SK-N-SH (cell line): ENCODE results near the gene RAB12. TPM values are rescaled to one million over a fixed set of nuclear protein-coding genes. Genes with fewer than 3 reads are reported as not detected.

Experiments used
- CTCF ChIA-PET: fragments of 300-600, 350-600 bp; formaldehyde crosslinking; extraction: SDS; loops from one replicate; lab custom pipeline; 2021; lab: Yijun Ruan, JAX
- POLR2A ChIA-PET: fragments of 350-600 bp; sonication (Branson Sonifier 250); formaldehyde crosslinking; extraction: SDS; loops from one replicate; lab custom pipeline; 2020; ENCODE audit warnings: antibody characterized with exemption, inconsistent platforms; lab: Yijun Ruan, JAX
- DNase-seq: peaks from one replicate; pipeline ENCODE4 v3.0.0; 2012
- H2AFZ ChIP-seq: fragments of 200-600 bp; sonication (generic); 2 replicates; pipeline ENCODE4 v1.8.1; 2016; ENCODE audit warnings: antibody characterized with exemption, mild to moderate bottlenecking, low read depth
- H3F3A ChIP-seq: fragments of 200-600 bp; sonication (generic); replicated peaks from 2 replicates; pipeline ENCODE3; 2016; ENCODE audit warnings: antibody characterized with exemption, mild to moderate bottlenecking; ENCODE audit not compliant: insufficient read depth
- H3K27ac ChIP-seq, 2 experiments: fragments of 200-500 bp in 1 of 2; fragments of 200-600 bp in 1 of 2; sonication (Bioruptor generic) in 1 of 2; sonication (generic), shearing (Covaris generic) in 1 of 2; 2 replicates each; pipeline versions ENCODE4 v1.5.1 to v1.6.1; 2014 to 2016; ENCODE audit warnings: low read depth in 2 of 2, inconsistent platforms in 1 of 2, low read length in 1 of 2, mild to moderate bottlenecking in 1 of 2, mixed read lengths in 1 of 2
- H3K27me3 ChIP-seq: fragments of 200-600 bp; sonication (generic), shearing (Covaris generic); 2 replicates; pipeline ENCODE4 v1.6.1; 2016; ENCODE audit warnings: mixed run types; ENCODE audit not compliant: insufficient read depth
- H3K36me3 ChIP-seq, 2 experiments: fragments of 200-500 bp in 1 of 2; fragments of 200-600 bp in 1 of 2; sonication (Bioruptor generic) in 1 of 2; sonication (generic) in 1 of 2; replicated peaks in 1 of 2; 2 replicates each; pipeline versions ENCODE3 to v1.5.1; 2014 to 2016; ENCODE audit warnings: low read length in 1 of 2, mild to moderate bottlenecking in 1 of 2; ENCODE audit not compliant: insufficient read depth in 2 of 2, control insufficient read depth in 1 of 2
- H3K4me1 ChIP-seq, 2 experiments: fragments of 200-500 bp in 1 of 2; fragments of 200-600 bp in 1 of 2; sonication (Bioruptor generic) in 1 of 2; sonication (generic), shearing (Covaris generic) in 1 of 2; 2 replicates each; pipeline versions ENCODE4 v1.5.1 to v1.6.1; 2014 to 2016; ENCODE audit warnings: low read depth in 1 of 2, low read length in 1 of 2, mixed run types in 1 of 2; ENCODE audit not compliant: insufficient read depth in 2 of 2, control insufficient read depth in 1 of 2
- H3K4me2 ChIP-seq: fragments of 200-600 bp; sonication (generic), shearing (Covaris generic); 2 replicates; pipeline ENCODE4 v1.6.1; 2017; ENCODE audit warnings: mixed run types
- H3K4me3 ChIP-seq, 2 experiments: fragments of 200-500 bp in 1 of 2; fragments of 200-600 bp in 1 of 2; sonication (Bioruptor generic) in 1 of 2; sonication (generic), shearing (Covaris generic) in 1 of 2; 2 replicates each; pipeline versions ENCODE4 v1.5.1 to v1.8.1; 2014 to 2016; ENCODE audit warnings: low read depth in 2 of 2, inconsistent platforms in 1 of 2, low read length in 1 of 2, mild to moderate bottlenecking in 1 of 2, mixed read lengths in 1 of 2, moderate library complexity in 1 of 2
- H3K79me2 ChIP-seq: fragments of 200-600 bp; sonication (generic); 2 replicates; pipeline ENCODE4 v1.8.1; 2017; ENCODE audit warnings: mild to moderate bottlenecking; ENCODE audit not compliant: insufficient read depth
- H3K9ac ChIP-seq: fragments of 200-600 bp; sonication (generic); 2 replicates; pipeline ENCODE4 v1.6.1; 2017; ENCODE audit warnings: mixed run types
- H3K9me2 ChIP-seq: fragments of 200-600 bp; sonication (generic); 2 replicates; pipeline ENCODE4 v1.6.1; 2017; ENCODE audit warnings: mixed run types
- H3K9me3 ChIP-seq: fragments of 200-600 bp; sonication (generic); 2 replicates; pipeline ENCODE4 v1.6.1; 2017; ENCODE audit warnings: mixed run types, mild to moderate bottlenecking, moderate library complexity
- H4K20me1 ChIP-seq: fragments of 200-600 bp; sonication (generic); 2 replicates; pipeline ENCODE4 v1.6.1; 2017; ENCODE audit warnings: mild to moderate bottlenecking, mixed run types; ENCODE audit not compliant: insufficient read depth
- CTCF ChIP-seq: fragments of 200-600 bp; sonication (generic); IDR thresholded peaks from 2 replicates; pipeline ENCODE4 v1.6.1; 2017; ENCODE audit warnings: antibody characterized with exemption, mild to moderate bottlenecking, moderate library complexity
- ELF1 ChIP-seq: IDR thresholded peaks from 2 replicates; pipeline ENCODE4 v1.4.0; 2012
- EP300 ChIP-seq, 2 experiments: IDR thresholded peaks; 2 replicates each; pipeline versions ENCODE4 v1.4.0 to v1.6.1; 2012; ENCODE audit warnings: borderline replicate concordance in 1 of 2, low read depth in 1 of 2, low read length in 1 of 2
- FOSL2 ChIP-seq: IDR thresholded peaks from 2 replicates; pipeline ENCODE4 v1.4.0; 2012; ENCODE audit warnings: low read depth, mild to moderate bottlenecking, moderate library complexity, borderline replicate concordance
- FOXM1 ChIP-seq: IDR thresholded peaks from 2 replicates; pipeline ENCODE4 v1.4.0; 2012; ENCODE audit warnings: low read depth, mild to moderate bottlenecking
- GATA2 ChIP-seq: sonication (generic); formaldehyde crosslinking; IDR thresholded peaks from 2 replicates; pipeline ENCODE4 v1.5.0; 2020; ENCODE audit warnings: mild to moderate bottlenecking, missing genetic modification reagents
- JUND ChIP-seq: IDR thresholded peaks from 2 replicates; pipeline ENCODE4 v1.4.0; 2012
- MEF2A ChIP-seq: IDR thresholded peaks from 2 replicates; pipeline ENCODE4 v1.4.0; 2012; ENCODE audit warnings: low read depth, borderline replicate concordance
- NRF1 ChIP-seq: IDR thresholded peaks from 2 replicates; pipeline ENCODE4 v1.6.1; 2012; ENCODE audit warnings: low read depth, mild to moderate bottlenecking, low read length
- RAD21 ChIP-seq: IDR thresholded peaks from 2 replicates; pipeline ENCODE4 v1.6.1; 2012; ENCODE audit warnings: mild to moderate bottlenecking, low read length
- RCOR1 ChIP-seq: fragments of 150-350 bp; IDR thresholded peaks from 2 replicates; pipeline ENCODE4 v1.6.1; 2017; ENCODE audit warnings: antibody characterized with exemption, low read length
- REST ChIP-seq: IDR thresholded peaks from 2 replicates; pipeline ENCODE4 v1.6.1; 2012; ENCODE audit warnings: mild to moderate bottlenecking, low read depth, low read length, moderate library complexity
- TAF1 ChIP-seq: IDR thresholded peaks from 2 replicates; pipeline ENCODE4 v1.6.1; 2012; ENCODE audit warnings: low read depth, mild to moderate bottlenecking, low read length, moderate library complexity, borderline replicate concordance
- TCF12 ChIP-seq: IDR thresholded peaks from 2 replicates; pipeline ENCODE4 v1.4.0; 2012
- TEAD4 ChIP-seq: IDR thresholded peaks from 2 replicates; pipeline ENCODE4 v1.4.0; 2012; ENCODE audit warnings: mild to moderate bottlenecking, borderline replicate concordance; ENCODE audit not compliant: insufficient read depth
- USF2 ChIP-seq: fragments of 150-350 bp; IDR thresholded peaks from 2 replicates; pipeline ENCODE4 v1.6.1; 2017; ENCODE audit warnings: antibody characterized with exemption, low read length, low read depth, borderline replicate concordance
- YY1 ChIP-seq: IDR thresholded peaks from 2 replicates; pipeline ENCODE4 v1.4.0; 2012; ENCODE audit warnings: low read depth, mild to moderate bottlenecking
- WGBS: methylation state at CpG from one replicate; pipeline ENCODE4 v1.1.6; 2017; ENCODE audit warnings: low lambda C conversion rate; 5-methylcytosine and 5-hydroxymethylcytosine counted together
- polyA plus RNA-seq, 3 experiments: library from polyadenylated mRNA; depleted of rRNA; stranded (reverse); fragments of >200 nt; gene quantifications; 2 replicates each; pipeline ENCODE4 v1.2.3, GENCODE V29; 2012

The RAB12 gene
- polyA plus RNA-seq, 1 of the 3 experiments (the other 2 are of a cell fraction), result 11.0 TPM

GRCh38 chr18:8561123-8561910 is 47.9 kb upstream of the RAB12 start:
- Histone ChIP-seq H3K4me3 (no peak overlapping the region), H4K20me1 (no peaks in the 10 kb centered on the region), H3K9ac (no peak overlapping the region), H3K9me3 (no peaks in the 10 kb centered on the region), H3K4me2 (no peak overlapping the region), H3K79me2 (no peaks in the 10 kb centered on the region), H3K27me3 (no peaks in the 10 kb centered on the region), H3K36me3 (no peaks in the 10 kb centered on the region), H2AFZ (no peak overlapping the region), H3K4me1 (peaks cover 0 to 17% of the 10 kb centered on the region in 2 experiments; a peak in 1 of 4 replicates), H3K27ac (no peak overlapping the region; a peak in 2 of 4 replicates), H3F3A (no peaks in the 10 kb centered on the region), H3K9me2 (no peaks in the 10 kb centered on the region)
- POLR2A ChIA-PET, result no interaction called here
- CTCF ChIA-PET, result interaction anchor here (1.0 to 1.2 kb wide), 2 partner anchors 10 to 52 kb away, joined by 3 read pairs; no protein-coding TSS in a partner anchor
- 56% methylated on average over 8 of the region's 8 CpGs for WGBS
- TF ChIP-seq YY1 (no peak), EP300 (IDR thresholded peaks at IDR 0.05; ENCODE audit: borderline replicate concordance in 1 of 2, low read depth in 1 of 2, low read length in 1 of 2) (no peak), ELF1 (no peak), FOSL2 (no peak), USF2 (no peak), JUND (no peak), FOXM1 (no peak), TCF12 (no peak), TEAD4 (no peak), CTCF (no peak), GATA2 (no peak), RAD21 (no peak), RCOR1 (no peak)
- DNase-seq, result no peak

GRCh38 chr18:8562070-8562469 is 47.2 kb upstream of the RAB12 start:
- Histone ChIP-seq H3K4me2 (no peak overlapping the region), H3K27me3 (no peaks in the 10 kb centered on the region), H2AFZ (no peak overlapping the region), H4K20me1 (no peaks in the 10 kb centered on the region), H3K4me1 (peaks cover 0 to 17% of the 10 kb centered on the region in 2 experiments; a peak in 1 of 4 replicates), H3F3A (no peaks in the 10 kb centered on the region), H3K9ac (no peak overlapping the region), H3K79me2 (no peaks in the 10 kb centered on the region), H3K36me3 (no peaks in the 10 kb centered on the region), H3K27ac (peak overlapping the region in 1 of 2 experiments; percentile 60; a peak in 1 of 4 replicates), H3K9me3 (no peaks in the 10 kb centered on the region), H3K9me2 (no peaks in the 10 kb centered on the region), H3K4me3 (no peak overlapping the region)
- 62% methylated on average over 6 of the region's 6 CpGs for WGBS
- TF ChIP-seq TEAD4, result no peak
- TF ChIP-seq REST, result no peak
- no peak for TF ChIP-seq FOSL2
- no peak for TF ChIP-seq TAF1
- TF ChIP-seq MEF2A, result no peak
- no peak for TF ChIP-seq ELF1
- no peak for TF ChIP-seq NRF1
- ChIA-PET CTCF (interaction anchor here (0.7 to 1.2 kb wide), 5 partner anchors 8 to 52 kb away, joined by 3 to 5 read pairs (median 3); partner anchors contain the start of gene RAB12), POLR2A (no interaction called here)
- no peak for DNase-seq
